Measurements from ENCODE around the gene MYCBP. TPM values are rescaled to one million over a fixed set of nuclear protein-coding genes. Genes with fewer than 3 reads are reported as not detected.

The MYCBP gene
- polyA plus RNA-seq, 3 donors from 2014 or later: 39.3 to 58.0 (median 47.3) TPM

Other genes starting within 250 kb of the MYCBP start
- 10 to 100 TPM in 1 of 3 donors, 1 to 10 TPM in 2; 6.3 to 10.3 (median 7.8) TPM for gene RRAGC, start 13.6 kb downstream of the MYCBP start, polyA plus RNA-seq
- gene GJA9, start 8.2 kb upstream of the MYCBP start, polyA plus RNA-seq: not detected
- not detected for gene RHBDL2, start 68.5 kb upstream of the MYCBP start, polyA plus RNA-seq
- gene AKIRIN1, start 117.9 kb upstream of the MYCBP start, polyA plus RNA-seq: 10 to 100 TPM; 69.5 to 89.2 (median 74.8) TPM
- gene NDUFS5, start 153.0 kb upstream of the MYCBP start, polyA plus RNA-seq: 100 to 1,000 TPM; 390 to 517 (median 431) TPM